SK-N-SH (cell line): ENCODE measurements around the gene C14orf93.

Experiments
- ELF1 ChIP-seq: IDR thresholded peaks from 2 replicates; pipeline ENCODE4 v1.4.0; 2012
- JUND ChIP-seq: IDR thresholded peaks from 2 replicates; pipeline ENCODE4 v1.4.0; 2012
- MXI1 ChIP-seq: IDR thresholded peaks from 2 replicates; pipeline ENCODE4 v1.6.1; 2012; ENCODE audit warnings: mild to moderate bottlenecking, low read depth, low read length, improper control_type of control experiment
- PBX3 ChIP-seq: IDR thresholded peaks from 2 replicates; pipeline ENCODE4; 2012
- REST ChIP-seq: IDR thresholded peaks from 2 replicates; pipeline ENCODE4 v1.6.1; 2012; ENCODE audit warnings: mild to moderate bottlenecking, low read depth, low read length, moderate library complexity
- RXRA ChIP-seq: IDR thresholded peaks from 2 replicates; pipeline ENCODE4 v1.4.0; 2012; ENCODE audit warnings: low read depth, mild to moderate bottlenecking, borderline replicate concordance
- SMC3 ChIP-seq: IDR thresholded peaks from 2 replicates; pipeline ENCODE4 v1.6.1; 2012; ENCODE audit warnings: low read depth, low read length, improper control_type of control experiment
- TAF1 ChIP-seq: IDR thresholded peaks from 2 replicates; pipeline ENCODE4 v1.6.1; 2012; ENCODE audit warnings: low read depth, mild to moderate bottlenecking, low read length, moderate library complexity, borderline replicate concordance
- YY1 ChIP-seq: IDR thresholded peaks from 2 replicates; pipeline ENCODE4 v1.4.0; 2012; ENCODE audit warnings: low read depth, mild to moderate bottlenecking
- TF ChIP-seq, protein P1 (sequence below): fragments of 200-600 bp; sonication (generic); IDR thresholded peaks from 2 replicates; pipeline ENCODE4 v1.6.1; 2017; ENCODE audit warnings: antibody characterized with exemption, mild to moderate bottlenecking, moderate library complexity
- TF ChIP-seq, protein P2 (sequence below): IDR thresholded peaks from 2 replicates; pipeline ENCODE4 v1.4.0; 2012; ENCODE audit warnings: low read depth
- TF ChIP-seq, protein P3 (sequence below): IDR thresholded peaks from 2 replicates; pipeline ENCODE4 v1.4.0; 2012; ENCODE audit warnings: low read depth, borderline replicate concordance

GRCh38 chr14:23034498-23035302 lies 24.8 kb upstream of the C14orf93 start, which contains the start of gene PSMB5:
- TF ChIP-seq, protein P1, sequence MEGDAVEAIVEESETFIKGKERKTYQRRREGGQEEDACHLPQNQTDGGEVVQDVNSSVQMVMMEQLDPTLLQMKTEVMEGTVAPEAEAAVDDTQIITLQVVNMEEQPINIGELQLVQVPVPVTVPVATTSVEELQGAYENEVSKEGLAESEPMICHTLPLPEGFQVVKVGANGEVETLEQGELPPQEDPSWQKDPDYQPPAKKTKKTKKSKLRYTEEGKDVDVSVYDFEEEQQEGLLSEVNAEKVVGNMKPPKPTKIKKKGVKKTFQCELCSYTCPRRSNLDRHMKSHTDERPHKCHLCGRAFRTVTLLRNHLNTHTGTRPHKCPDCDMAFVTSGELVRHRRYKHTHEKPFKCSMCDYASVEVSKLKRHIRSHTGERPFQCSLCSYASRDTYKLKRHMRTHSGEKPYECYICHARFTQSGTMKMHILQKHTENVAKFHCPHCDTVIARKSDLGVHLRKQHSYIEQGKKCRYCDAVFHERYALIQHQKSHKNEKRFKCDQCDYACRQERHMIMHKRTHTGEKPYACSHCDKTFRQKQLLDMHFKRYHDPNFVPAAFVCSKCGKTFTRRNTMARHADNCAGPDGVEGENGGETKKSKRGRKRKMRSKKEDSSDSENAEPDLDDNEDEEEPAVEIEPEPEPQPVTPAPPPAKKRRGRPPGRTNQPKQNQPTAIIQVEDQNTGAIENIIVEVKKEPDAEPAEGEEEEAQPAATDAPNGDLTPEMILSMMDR = no peak
- TF ChIP-seq MXI1 = 0 out of 2 replicates have a peak, but pooled peaks have one; percentile 0
- no peak for TF ChIP-seq PBX3
- TF ChIP-seq, protein P2, sequence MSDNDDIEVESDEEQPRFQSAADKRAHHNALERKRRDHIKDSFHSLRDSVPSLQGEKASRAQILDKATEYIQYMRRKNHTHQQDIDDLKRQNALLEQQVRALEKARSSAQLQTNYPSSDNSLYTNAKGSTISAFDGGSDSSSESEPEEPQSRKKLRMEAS = no peak
- TF ChIP-seq REST = no peak
- TF ChIP-seq RXRA = no peak
- peak; percentile 75 for TF ChIP-seq ELF1
- TF ChIP-seq JUND = no peak
- peak; percentile 99 for TF ChIP-seq YY1
- peak; percentile 86 for TF ChIP-seq TAF1
- 0 out of 2 replicates have a peak, but pooled peaks have one; percentile 10 for TF ChIP-seq SMC3
- TF ChIP-seq, protein P3, sequence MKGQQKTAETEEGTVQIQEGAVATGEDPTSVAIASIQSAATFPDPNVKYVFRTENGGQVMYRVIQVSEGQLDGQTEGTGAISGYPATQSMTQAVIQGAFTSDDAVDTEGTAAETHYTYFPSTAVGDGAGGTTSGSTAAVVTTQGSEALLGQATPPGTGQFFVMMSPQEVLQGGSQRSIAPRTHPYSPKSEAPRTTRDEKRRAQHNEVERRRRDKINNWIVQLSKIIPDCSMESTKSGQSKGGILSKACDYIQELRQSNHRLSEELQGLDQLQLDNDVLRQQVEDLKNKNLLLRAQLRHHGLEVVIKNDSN = no peak
